ENCODE data around the gene SWSAP1.
"Not testable (repeated sequence)": the region's sequence is repeated elsewhere in the genome, so short reads cannot be mapped to it uniquely, and the experiment has no call there.

Gene SWSAP1, protein sequence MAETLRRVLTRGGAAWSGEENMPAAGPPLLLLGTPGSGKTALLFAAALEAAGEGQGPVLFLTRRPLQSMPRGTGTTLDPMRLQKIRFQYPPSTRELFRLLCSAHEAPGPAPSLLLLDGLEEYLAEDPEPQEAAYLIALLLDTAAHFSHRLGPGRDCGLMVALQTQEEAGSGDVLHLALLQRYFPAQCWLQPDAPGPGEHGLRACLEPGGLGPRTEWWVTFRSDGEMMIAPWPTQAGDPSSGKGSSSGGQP
- 2.4 to 6.6 (median 3.9) reads per million in 4 donors for total RNA-seq

DNA sequence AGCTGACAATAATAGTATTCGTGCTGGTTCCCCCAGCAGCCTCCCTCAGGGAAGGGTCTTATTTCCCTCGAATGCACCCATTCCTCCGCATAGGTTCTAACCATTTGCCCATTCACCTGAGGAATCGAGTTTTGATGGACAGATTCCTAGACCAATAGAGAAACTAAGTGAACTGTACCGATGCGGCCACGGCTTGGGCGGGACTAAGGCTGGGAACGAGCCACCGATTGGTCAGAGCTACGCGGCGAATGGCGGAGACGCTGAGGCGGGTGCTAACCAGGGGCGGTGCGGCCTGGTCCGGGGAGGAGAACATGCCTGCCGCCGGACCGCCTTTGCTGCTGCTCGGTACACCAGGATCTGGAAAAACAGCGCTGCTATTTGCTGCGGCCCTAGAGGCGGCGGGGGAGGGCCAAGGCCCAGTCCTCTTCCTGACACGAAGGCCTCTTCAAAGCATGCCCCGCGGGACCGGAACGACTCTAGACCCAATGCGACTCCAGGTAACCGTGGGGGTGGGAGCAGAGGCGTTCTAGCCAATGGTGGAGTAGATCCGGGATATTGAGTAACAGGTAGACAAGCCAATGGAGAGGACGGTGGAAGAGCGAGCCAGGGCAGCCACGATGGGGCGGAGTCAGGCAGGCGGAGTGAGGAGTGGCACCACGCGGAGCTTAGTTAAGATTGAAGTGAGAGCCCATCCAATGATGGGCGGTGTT, at the start of gene SWSAP1:
TSS of gene SWSAP1 (plus strand) at position 234 of the 710 bp plus-strand sequence. CDS start at position 249, 15 bp downstream.
- peak; percentile 93 to 100 (median 96) for DNase-seq

DNA sequence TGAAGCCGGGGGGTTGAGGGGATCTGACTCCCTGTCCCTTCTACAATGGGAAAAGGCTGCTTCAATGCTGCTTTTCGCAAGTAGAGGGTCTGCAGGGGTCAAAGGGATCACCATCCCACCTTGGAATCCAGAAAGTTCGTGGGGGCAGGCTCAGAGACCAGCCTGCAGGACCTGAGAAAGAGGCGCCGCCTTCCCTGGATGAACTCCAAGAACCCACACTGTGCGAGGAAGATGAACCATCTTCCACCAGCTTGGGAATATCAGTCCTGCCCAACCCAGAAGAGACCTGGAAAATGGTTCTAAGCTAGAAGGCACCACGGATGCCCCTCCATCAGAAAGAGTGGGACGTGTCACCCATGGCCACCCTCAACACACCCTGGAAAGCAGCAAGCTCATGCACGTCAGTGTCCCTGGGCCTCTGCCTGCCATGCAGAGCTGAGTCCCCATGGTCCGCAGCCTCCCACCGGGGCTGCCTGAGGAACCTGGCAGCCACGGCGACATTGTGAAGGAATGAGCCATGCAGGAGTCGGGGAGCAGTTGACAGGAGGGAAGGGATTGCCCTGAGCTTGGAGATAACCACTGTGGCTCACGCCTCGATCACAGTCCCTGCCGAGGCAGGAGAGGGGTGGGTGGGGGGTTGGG, 49.6 kb upstream of the SWSAP1 start:
- DNase-seq: no peak

DNA sequence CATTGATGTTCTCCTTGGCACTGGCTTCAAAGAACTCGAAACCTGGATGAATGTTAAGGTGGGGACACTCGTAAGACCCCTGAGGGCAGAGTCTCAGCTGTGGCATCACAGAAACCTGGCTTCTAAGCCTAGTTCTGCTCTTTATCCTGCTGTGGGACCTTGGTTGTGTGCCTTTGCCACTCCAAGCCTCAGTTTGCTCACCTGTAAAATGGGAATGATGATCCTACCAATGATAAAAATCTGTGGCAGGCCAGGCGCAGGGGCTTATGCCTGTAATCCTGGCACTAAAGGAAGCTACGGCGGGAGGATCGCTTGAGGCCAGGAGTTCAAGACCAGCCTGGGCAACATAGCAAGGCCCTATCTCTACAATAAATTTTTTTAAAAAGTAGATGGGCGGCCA, 48.9 kb upstream of the SWSAP1 start:
- DNase-seq: no peak

- no peak for DNase-seq
Measured at GRCh38 chr19:11330127-11330526, 44.3 kb upstream of the SWSAP1 start.

GRCh38 chr19:11331502-11331901, 43.0 kb upstream of the SWSAP1 start:
- no peak for DNase-seq

- no peak for DNase-seq
Measured at GRCh38 chr19:11332822-11333221, 41.6 kb upstream of the SWSAP1 start.

- not testable (repeated sequence) for DNase-seq
Measured at GRCh38 chr19:11333838-11334237, 40.6 kb upstream of the SWSAP1 start.

DNA sequence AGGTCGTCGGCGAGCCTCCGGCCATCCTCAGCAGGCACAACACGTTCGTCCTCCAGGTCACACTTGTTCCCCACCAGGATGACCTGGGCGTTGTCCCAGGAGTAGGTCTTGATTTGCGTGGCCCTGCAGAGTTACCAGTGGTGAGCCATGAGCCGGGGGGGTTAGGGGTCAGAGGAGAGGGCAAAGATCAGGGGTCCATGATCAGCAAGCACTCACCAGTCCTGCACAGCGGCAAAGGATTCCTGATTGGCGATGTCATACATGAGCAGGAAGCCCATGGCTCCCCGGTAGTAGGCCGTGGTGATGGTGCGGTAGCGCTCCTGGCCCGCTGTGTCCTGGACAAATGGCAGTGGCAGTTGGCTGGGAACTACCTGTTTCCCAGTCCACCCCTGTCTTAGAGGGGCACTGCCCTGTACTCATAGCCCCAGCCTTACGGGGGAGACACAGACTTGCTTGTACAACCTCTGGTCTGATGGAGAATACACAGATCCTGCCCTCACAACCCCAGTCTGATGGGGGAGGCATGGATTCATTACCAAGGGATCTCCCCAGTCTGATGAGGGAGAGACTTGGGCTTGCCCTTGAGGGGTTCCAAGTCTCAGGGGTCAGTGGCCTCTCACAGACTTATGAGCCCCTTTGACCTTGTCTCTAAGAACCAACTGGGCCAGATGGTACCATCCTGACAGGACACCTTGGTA, 38.9 kb upstream of the SWSAP1 start:
- DNase-seq: no peak

- peak in 1 of 5 donors; percentile 52 for DNase-seq
Measured at GRCh38 chr19:11337080-11337479, 37.4 kb upstream of the SWSAP1 start.

DNA sequence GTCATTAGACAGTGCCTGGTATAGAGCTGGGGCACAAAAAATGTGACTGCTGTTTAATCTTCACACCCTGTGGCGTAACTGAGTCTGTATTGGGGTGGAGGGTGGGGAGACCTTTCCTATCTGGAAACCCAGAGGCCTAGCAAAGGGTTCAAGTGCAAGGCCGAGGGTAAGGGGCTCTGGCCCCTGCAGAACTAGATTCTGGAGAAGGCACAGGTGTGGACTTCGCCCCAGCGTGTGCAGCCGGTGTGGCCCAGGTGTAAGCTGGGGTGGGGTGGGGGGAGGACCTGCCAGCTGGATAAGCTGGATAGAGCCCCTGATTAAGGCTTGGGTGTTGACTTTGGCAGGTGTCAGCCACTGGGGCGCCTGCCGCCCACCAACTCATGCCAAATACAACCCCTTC, 36.3 kb upstream of the SWSAP1 start:
- DNase-seq: no peak

- DNase-seq: no peak
Measured at GRCh38 chr19:11338569-11339253, 35.8 kb upstream of the SWSAP1 start.

- peak; percentile 52 to 86 (median 65) for DNase-seq
Measured at GRCh38 chr19:11339254-11340098, 35.0 kb upstream of the SWSAP1 start, which contains the start of gene RAB3D. RAB3D (minus strand) TSS chr19:11339657; CDS start chr19:11337399, 2,258 bp downstream.

DNA sequence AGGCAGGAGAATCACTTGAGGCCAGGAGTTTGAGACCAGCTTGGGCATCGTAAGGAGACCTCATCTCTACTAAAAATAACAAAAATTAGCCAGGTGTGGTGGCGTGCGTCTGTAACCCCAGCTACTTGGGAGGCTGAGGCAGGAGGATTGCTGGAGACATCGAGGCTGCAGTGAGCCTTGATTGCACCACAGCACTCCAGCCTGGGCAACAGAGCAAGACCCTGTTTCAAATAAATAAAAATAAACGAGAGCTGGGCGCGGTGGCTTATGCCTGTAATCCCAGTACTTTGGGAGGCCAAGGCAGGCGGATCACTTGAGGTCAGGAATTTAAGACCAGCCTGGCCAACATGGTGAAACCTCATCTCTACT, 34.4 kb upstream of the SWSAP1 start:
- not testable (repeated sequence) for DNase-seq

DNA sequence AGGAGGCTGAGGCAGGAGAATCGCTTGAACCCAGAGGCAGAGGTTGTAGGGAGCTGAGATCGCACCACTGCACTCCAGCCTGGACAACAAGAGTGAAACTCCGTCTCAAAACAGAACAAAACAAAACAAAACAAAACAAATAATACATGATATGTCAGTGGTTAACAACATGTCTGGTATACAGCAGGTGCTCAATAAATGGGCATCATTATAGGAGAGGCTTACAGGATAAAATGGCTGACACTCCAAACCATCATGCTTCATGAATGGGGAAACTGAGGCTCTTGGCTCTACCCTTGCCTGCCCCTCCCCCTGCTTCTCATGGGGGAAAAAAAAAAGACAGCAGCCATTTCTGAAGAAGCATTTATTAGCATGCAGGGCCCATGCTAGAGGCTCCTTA, 32.0 kb upstream of the SWSAP1 start:
- no peak for DNase-seq

GRCh38 chr19:11345122-11345803, 29.2 kb upstream of the SWSAP1 start:
- DNase-seq: no peak

DNA sequence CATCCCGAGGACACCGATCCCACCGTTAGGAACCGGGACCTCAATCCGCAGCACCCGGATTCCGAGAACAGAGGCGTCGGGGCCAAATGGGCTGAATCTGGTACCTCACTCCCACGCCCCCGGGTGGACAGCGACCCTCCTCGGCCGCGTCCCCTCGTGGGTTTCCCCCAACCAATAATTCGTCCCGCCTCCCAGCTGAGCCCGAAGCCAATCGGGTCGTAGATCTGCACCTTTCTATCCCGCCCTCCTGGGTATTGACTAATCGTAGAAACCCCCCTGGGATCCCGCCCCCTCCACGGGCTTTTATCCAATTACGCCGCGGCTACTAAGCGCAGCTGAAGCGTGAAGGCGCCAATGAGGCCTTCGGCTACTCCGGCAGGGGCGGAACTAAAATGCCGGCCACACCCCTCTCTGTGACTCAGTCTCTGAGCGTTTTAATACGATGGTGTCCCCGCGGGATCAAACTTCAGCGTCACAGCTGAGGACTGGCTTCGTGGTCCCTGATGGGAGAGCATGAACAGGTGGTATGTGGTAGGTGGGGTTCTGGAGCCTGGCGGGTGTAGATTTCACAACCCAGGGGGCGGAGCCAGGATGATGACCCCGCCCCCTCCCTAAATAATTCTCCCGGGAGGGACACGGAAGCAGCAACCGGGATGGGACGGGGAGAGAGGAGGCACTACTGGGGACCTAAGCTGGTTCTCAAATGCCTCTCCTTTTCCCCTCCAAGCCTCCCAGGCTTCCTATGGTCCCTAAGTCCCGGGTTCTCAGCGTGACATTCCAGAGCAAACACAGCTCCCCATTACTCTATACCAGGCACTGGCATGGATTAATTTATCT, 28.1 kb upstream of the SWSAP1 start, which contains the start of the genes CCDC159 and TMEM205:
TSS of gene CCDC159 (plus strand) at position 416 of the 837 bp plus-strand sequence. CDS start at position 504, 88 bp downstream.
TSS of gene TMEM205 (minus strand) at position 165 of the 837 bp plus-strand sequence. CDS start 649 bp downstream, outside the sequence.
- DNase-seq: peak; percentile 95 to 99 (median 98)

- no peak for DNase-seq
Measured at GRCh38 chr19:11347546-11348039, 26.9 kb upstream of the SWSAP1 start.

GRCh38 chr19:11349171-11349570, 25.3 kb upstream of the SWSAP1 start:
- no peak for DNase-seq

- DNase-seq: not testable (repeated sequence)
Measured at GRCh38 chr19:11354102-11354501, 20.4 kb upstream of the SWSAP1 start.

All from T-helper 1 cell (primary cell).